Smooth muscle cell of the pulmonary artery (primary cell): ENCODE data around the gene TACSTD2. TPM values are rescaled to one million over a fixed set of nuclear protein-coding genes. Genes with fewer than 3 reads are reported as not detected.

Experiments used
- total RNA-seq: library from RNA; depleted of rRNA; stranded (reverse); fragments of >200 nt; gene quantifications from 2 replicates; pipeline ENCODE4 v1.2.3, GENCODE V29; 2014

TACSTD2 gene
- 0.13 and 0.26 TPM in 2 replicates for total RNA-seq

GRCh38 chr1:58576727-58577653 is at the start of gene TACSTD2:
TACSTD2 (minus strand) TSS chr1:58577252; CDS start chr1:58577156, 96 bp downstream.

GRCh38 chr1:58546520-58547308 is 30.3 kb downstream of the TACSTD2 start, which contains the start of gene OMA1:
OMA1 (minus strand) TSS chr1:58546726; CDS start chr1:58539294, 7,432 bp downstream.

Other genes starting within 250 kb of the TACSTD2 start
- 23.2 and 27.2 TPM in 2 replicates for gene OMA1, start 30.5 kb downstream of the TACSTD2 start, total RNA-seq
- gene MYSM1, start 122.8 kb upstream of the TACSTD2 start, total RNA-seq = 15.2 and 15.3 TPM in 2 replicates
- 95.2 and 108 TPM in 2 replicates for gene JUN, start 206.8 kb upstream of the TACSTD2 start, total RNA-seq